SK-N-SH (cell line): ENCODE data around the gene CYP3A5. TPM values are rescaled to one million over a fixed set of nuclear protein-coding genes. Genes with fewer than 3 reads are reported as not detected.

Experiments used
- CTCF ChIA-PET: fragments of 300-600, 350-600 bp; formaldehyde crosslinking; extraction: SDS; loops from one replicate; lab custom pipeline; 2021; lab: Yijun Ruan, JAX
- POLR2A ChIA-PET: fragments of 350-600 bp; sonication (Branson Sonifier 250); formaldehyde crosslinking; extraction: SDS; loops from one replicate; lab custom pipeline; 2020; ENCODE audit warnings: antibody characterized with exemption, inconsistent platforms; lab: Yijun Ruan, JAX
- DNase-seq: peaks from one replicate; pipeline ENCODE4 v3.0.0; 2012
- H2AFZ ChIP-seq: fragments of 200-600 bp; sonication (generic); 2 replicates; pipeline ENCODE4 v1.8.1; 2016; ENCODE audit warnings: antibody characterized with exemption, mild to moderate bottlenecking, low read depth
- H3F3A ChIP-seq: fragments of 200-600 bp; sonication (generic); replicated peaks from 2 replicates; pipeline ENCODE3; 2016; ENCODE audit warnings: antibody characterized with exemption, mild to moderate bottlenecking; ENCODE audit not compliant: insufficient read depth
- H3K27ac ChIP-seq, 2 experiments: fragments of 200-500 bp in 1 of 2; fragments of 200-600 bp in 1 of 2; sonication (Bioruptor generic) in 1 of 2; sonication (generic), shearing (Covaris generic) in 1 of 2; 2 replicates each; pipeline versions ENCODE4 v1.5.1 to v1.6.1; 2014 to 2016; ENCODE audit warnings: low read depth in 2 of 2, inconsistent platforms in 1 of 2, low read length in 1 of 2, mild to moderate bottlenecking in 1 of 2, mixed read lengths in 1 of 2
- H3K27me3 ChIP-seq: fragments of 200-600 bp; sonication (generic), shearing (Covaris generic); 2 replicates; pipeline ENCODE4 v1.6.1; 2016; ENCODE audit warnings: mixed run types; ENCODE audit not compliant: insufficient read depth
- H3K36me3 ChIP-seq, 2 experiments: fragments of 200-500 bp in 1 of 2; fragments of 200-600 bp in 1 of 2; sonication (Bioruptor generic) in 1 of 2; sonication (generic) in 1 of 2; replicated peaks in 1 of 2; 2 replicates each; pipeline versions ENCODE3 to v1.5.1; 2014 to 2016; ENCODE audit warnings: low read length in 1 of 2, mild to moderate bottlenecking in 1 of 2; ENCODE audit not compliant: insufficient read depth in 2 of 2, control insufficient read depth in 1 of 2
- H3K4me1 ChIP-seq, 2 experiments: fragments of 200-500 bp in 1 of 2; fragments of 200-600 bp in 1 of 2; sonication (Bioruptor generic) in 1 of 2; sonication (generic), shearing (Covaris generic) in 1 of 2; 2 replicates each; pipeline versions ENCODE4 v1.5.1 to v1.6.1; 2014 to 2016; ENCODE audit warnings: low read depth in 1 of 2, low read length in 1 of 2, mixed run types in 1 of 2; ENCODE audit not compliant: insufficient read depth in 2 of 2, control insufficient read depth in 1 of 2
- H3K4me2 ChIP-seq: fragments of 200-600 bp; sonication (generic), shearing (Covaris generic); 2 replicates; pipeline ENCODE4 v1.6.1; 2017; ENCODE audit warnings: mixed run types
- H3K4me3 ChIP-seq, 2 experiments: fragments of 200-500 bp in 1 of 2; fragments of 200-600 bp in 1 of 2; sonication (Bioruptor generic) in 1 of 2; sonication (generic), shearing (Covaris generic) in 1 of 2; 2 replicates each; pipeline versions ENCODE4 v1.5.1 to v1.8.1; 2014 to 2016; ENCODE audit warnings: low read depth in 2 of 2, inconsistent platforms in 1 of 2, low read length in 1 of 2, mild to moderate bottlenecking in 1 of 2, mixed read lengths in 1 of 2, moderate library complexity in 1 of 2
- H3K79me2 ChIP-seq: fragments of 200-600 bp; sonication (generic); 2 replicates; pipeline ENCODE4 v1.8.1; 2017; ENCODE audit warnings: mild to moderate bottlenecking; ENCODE audit not compliant: insufficient read depth
- H3K9ac ChIP-seq: fragments of 200-600 bp; sonication (generic); 2 replicates; pipeline ENCODE4 v1.6.1; 2017; ENCODE audit warnings: mixed run types
- H3K9me2 ChIP-seq: fragments of 200-600 bp; sonication (generic); 2 replicates; pipeline ENCODE4 v1.6.1; 2017; ENCODE audit warnings: mixed run types
- H3K9me3 ChIP-seq: fragments of 200-600 bp; sonication (generic); 2 replicates; pipeline ENCODE4 v1.6.1; 2017; ENCODE audit warnings: mixed run types, mild to moderate bottlenecking, moderate library complexity
- H4K20me1 ChIP-seq: fragments of 200-600 bp; sonication (generic); 2 replicates; pipeline ENCODE4 v1.6.1; 2017; ENCODE audit warnings: mild to moderate bottlenecking, mixed run types; ENCODE audit not compliant: insufficient read depth
- FOXJ3 ChIP-seq: sonication (generic); formaldehyde crosslinking; IDR thresholded peaks from 2 replicates; pipeline ENCODE4 v1.5.1; 2020; ENCODE audit warnings: mild to moderate bottlenecking, missing genetic modification reagents
- GABPA ChIP-seq: IDR thresholded peaks from 2 replicates; pipeline ENCODE4 v1.4.0; 2012; ENCODE audit warnings: low read depth, mild to moderate bottlenecking
- GATA2 ChIP-seq: sonication (generic); formaldehyde crosslinking; IDR thresholded peaks from 2 replicates; pipeline ENCODE4 v1.5.0; 2020; ENCODE audit warnings: mild to moderate bottlenecking, missing genetic modification reagents
- MXI1 ChIP-seq: IDR thresholded peaks from 2 replicates; pipeline ENCODE4 v1.6.1; 2012; ENCODE audit warnings: mild to moderate bottlenecking, low read depth, low read length, improper control_type of control experiment
- NRF1 ChIP-seq: IDR thresholded peaks from 2 replicates; pipeline ENCODE4 v1.6.1; 2012; ENCODE audit warnings: low read depth, mild to moderate bottlenecking, low read length
- RAD21 ChIP-seq: IDR thresholded peaks from 2 replicates; pipeline ENCODE4 v1.6.1; 2012; ENCODE audit warnings: mild to moderate bottlenecking, low read length
- SIN3A ChIP-seq: IDR thresholded peaks from 2 replicates; pipeline ENCODE4 v1.6.1; 2012; ENCODE audit warnings: low read depth, mild to moderate bottlenecking, low read length, moderate library complexity, borderline replicate concordance
- WGBS: methylation state at CpG from one replicate; pipeline ENCODE4 v1.1.6; 2017; ENCODE audit warnings: low lambda C conversion rate; 5-methylcytosine and 5-hydroxymethylcytosine counted together
- polyA plus RNA-seq, 3 experiments: library from polyadenylated mRNA; depleted of rRNA; stranded (reverse); fragments of >200 nt; gene quantifications; 2 replicates each; pipeline ENCODE4 v1.2.3, GENCODE V29; 2012
- TF ChIP-seq, protein P1 (sequence below): IDR thresholded peaks from 2 replicates; pipeline ENCODE4 v1.4.0; 2012; ENCODE audit warnings: low read depth, borderline replicate concordance
- TF ChIP-seq, protein P2 (sequence below): IDR thresholded peaks from 2 replicates; pipeline ENCODE4; 2012

Gene CYP3A5
- polyA plus RNA-seq, 1 of the 3 experiments (the other 2 are of a cell fraction) = 0.25 TPM

DNA sequence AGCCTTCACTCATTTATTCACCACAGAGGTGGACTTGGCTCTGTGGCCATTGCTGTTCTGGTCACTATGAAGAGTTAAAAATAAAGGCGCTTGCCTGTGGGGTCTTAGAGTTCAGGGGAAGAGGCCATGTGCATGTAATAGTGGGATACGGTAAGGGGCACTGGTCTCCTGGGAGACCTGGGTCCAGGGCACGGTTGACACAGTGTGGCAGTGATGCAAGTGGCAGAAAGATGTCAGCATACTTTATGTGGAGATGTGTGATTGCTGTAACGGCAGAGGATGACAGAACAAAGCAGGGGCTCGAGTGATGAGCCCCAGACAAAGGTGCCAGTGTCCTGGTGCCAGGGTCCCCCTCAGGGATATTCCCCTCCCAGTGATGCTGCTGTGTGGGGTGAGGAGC is 54.5 kb downstream of the CYP3A5 start (continued):
- no peak for TF ChIP-seq RAD21
- TF ChIP-seq, protein P1, sequence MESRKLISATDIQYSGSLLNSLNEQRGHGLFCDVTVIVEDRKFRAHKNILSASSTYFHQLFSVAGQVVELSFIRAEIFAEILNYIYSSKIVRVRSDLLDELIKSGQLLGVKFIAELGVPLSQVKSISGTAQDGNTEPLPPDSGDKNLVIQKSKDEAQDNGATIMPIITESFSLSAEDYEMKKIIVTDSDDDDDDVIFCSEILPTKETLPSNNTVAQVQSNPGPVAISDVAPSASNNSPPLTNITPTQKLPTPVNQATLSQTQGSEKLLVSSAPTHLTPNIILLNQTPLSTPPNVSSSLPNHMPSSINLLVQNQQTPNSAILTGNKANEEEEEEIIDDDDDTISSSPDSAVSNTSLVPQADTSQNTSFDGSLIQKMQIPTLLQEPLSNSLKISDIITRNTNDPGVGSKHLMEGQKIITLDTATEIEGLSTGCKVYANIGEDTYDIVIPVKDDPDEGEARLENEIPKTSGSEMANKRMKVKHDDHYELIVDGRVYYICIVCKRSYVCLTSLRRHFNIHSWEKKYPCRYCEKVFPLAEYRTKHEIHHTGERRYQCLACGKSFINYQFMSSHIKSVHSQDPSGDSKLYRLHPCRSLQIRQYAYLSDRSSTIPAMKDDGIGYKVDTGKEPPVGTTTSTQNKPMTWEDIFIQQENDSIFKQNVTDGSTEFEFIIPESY = no peak

DNA sequence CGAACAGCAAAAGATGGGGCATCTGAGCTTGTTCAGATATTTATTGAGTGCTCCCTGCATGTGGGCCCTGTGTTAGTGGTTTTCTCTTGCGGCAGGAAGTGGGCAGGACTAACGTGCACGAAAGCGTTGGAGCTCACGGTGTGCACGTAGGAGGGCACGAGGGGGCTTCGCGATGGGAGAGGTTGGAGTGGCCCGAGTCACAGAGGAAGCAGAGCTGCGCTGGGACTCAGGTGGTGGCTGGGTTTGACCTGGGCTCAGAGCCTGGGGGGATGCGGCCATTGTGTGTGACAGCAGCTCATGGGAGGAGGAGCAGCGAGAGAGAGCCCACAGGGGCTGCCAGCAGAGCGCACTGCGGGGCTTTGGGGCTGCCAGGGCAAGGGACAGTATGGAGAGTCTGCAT is 55.3 kb downstream of the CYP3A5 start:
- Histone ChIP-seq H3K9ac (no peak overlapping the region), H3K27me3 (no peaks in the 10 kb centered on the region), H4K20me1 (no peaks in the 10 kb centered on the region), H3K4me1 (no peaks in the 10 kb centered on the region), H2AFZ (no peak overlapping the region), H3K4me2 (no peak overlapping the region), H3K27ac (no peak overlapping the region), H3K9me2 (no peaks in the 10 kb centered on the region), H3K9me3 (no peaks in the 10 kb centered on the region), H3K79me2 (peaks cover 20% of the 10 kb centered on the region), H3K4me3 (no peak overlapping the region), H3F3A (peaks cover 5% of the 10 kb centered on the region), H3K36me3 (peaks cover 77 to 95% of the 10 kb centered on the region in 2 experiments)
- WGBS = 97% methylated on average over 16 of the region's 16 CpGs
- ChIA-PET CTCF (no interaction called here), POLR2A (interaction anchor here (0.8 kb wide), 1 partner anchor 44 kb away, joined by 3 read pairs; no protein-coding TSS in a partner anchor)
- DNase-seq = no peak
- TF ChIP-seq, protein P1 = no peak
- TF ChIP-seq MXI1 (no peak), SIN3A (no peak), FOXJ3 (CRISPR knock-in tag) (no peak), NRF1 (no peak), GATA2 (CRISPR knock-in tag) (no peak), GABPA (no peak)
- TF ChIP-seq, protein P2, sequence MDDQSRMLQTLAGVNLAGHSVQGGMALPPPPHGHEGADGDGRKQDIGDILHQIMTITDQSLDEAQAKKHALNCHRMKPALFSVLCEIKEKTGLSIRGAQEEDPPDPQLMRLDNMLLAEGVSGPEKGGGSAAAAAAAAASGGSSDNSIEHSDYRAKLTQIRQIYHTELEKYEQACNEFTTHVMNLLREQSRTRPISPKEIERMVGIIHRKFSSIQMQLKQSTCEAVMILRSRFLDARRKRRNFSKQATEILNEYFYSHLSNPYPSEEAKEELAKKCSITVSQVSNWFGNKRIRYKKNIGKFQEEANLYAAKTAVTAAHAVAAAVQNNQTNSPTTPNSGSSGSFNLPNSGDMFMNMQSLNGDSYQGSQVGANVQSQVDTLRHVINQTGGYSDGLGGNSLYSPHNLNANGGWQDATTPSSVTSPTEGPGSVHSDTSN = no peak
